H9 (cell line): ENCODE data around the gene UMAD1. TPM values are rescaled to one million over a fixed set of nuclear protein-coding genes. Genes with fewer than 3 reads are reported as not detected.

Source experiments
- DNase-seq: peaks from one replicate; pipeline ENCODE4 v3.0.0-alpha.2; 2017
- H2AFZ ChIP-seq: one replicate; pipeline ENCODE4 v1.6.1; 2013; ENCODE audit warnings: mild to moderate bottlenecking, low read length, control low read depth, moderate library complexity
- H2AK5ac ChIP-seq: 2 replicates; pipeline ENCODE4 v1.6.1; 2013; ENCODE audit warnings: low read length, control low read depth, mixed read lengths; ENCODE audit not compliant: insufficient read length
- H2BK120ac ChIP-seq: one replicate; pipeline ENCODE4 v1.6.1; 2013; ENCODE audit warnings: low read depth, mild to moderate bottlenecking, low read length, control low read depth, inconsistent platforms; ENCODE audit not compliant: poor library complexity, severe bottlenecking
- H2BK12ac ChIP-seq: 2 replicates; pipeline ENCODE4 v1.6.1; 2013; ENCODE audit warnings: low read length, control low read depth, mixed read lengths, low read depth; ENCODE audit not compliant: insufficient read length
- H2BK15ac ChIP-seq: 2 replicates; pipeline ENCODE4 v1.6.1; 2013; ENCODE audit warnings: low read depth, low read length, control low read depth
- H2BK20ac ChIP-seq: one replicate; pipeline ENCODE4 v1.6.1; 2013; ENCODE audit warnings: low read depth, mild to moderate bottlenecking, low read length, control low read depth, inconsistent platforms; ENCODE audit not compliant: poor library complexity, severe bottlenecking
- H2BK5ac ChIP-seq: 2 replicates; pipeline ENCODE4 v1.6.1; 2013; ENCODE audit warnings: low read length, control low read depth, mixed read lengths; ENCODE audit not compliant: insufficient read length
- H3K14ac ChIP-seq: 2 replicates; pipeline ENCODE4 v1.6.1; 2013; ENCODE audit warnings: low read length, control low read depth; ENCODE audit not compliant: insufficient read depth
- H3K18ac ChIP-seq: 2 replicates; pipeline ENCODE4 v1.6.1; 2013; ENCODE audit warnings: low read depth, mild to moderate bottlenecking, mixed read lengths, low read length, control low read depth; ENCODE audit not compliant: insufficient read length
- H3K23ac ChIP-seq: 2 replicates; pipeline ENCODE4 v1.6.1; 2013; ENCODE audit warnings: low read length, control low read depth, mixed read lengths, low read depth; ENCODE audit not compliant: insufficient read length
- H3K23me2 ChIP-seq: 2 replicates; pipeline ENCODE4 v1.6.1; 2013; ENCODE audit warnings: low read depth, mild to moderate bottlenecking, mixed read lengths, low read length, control low read depth; ENCODE audit not compliant: insufficient read length, poor library complexity, severe bottlenecking
- H3K27ac ChIP-seq: 2 replicates; pipeline ENCODE4 v1.5.1; 2013; ENCODE audit warnings: low read length, control low read depth, mixed read lengths, low read depth; ENCODE audit not compliant: insufficient read length
- H3K27me3 ChIP-seq: 2 replicates; pipeline ENCODE4 v1.6.1; 2013; ENCODE audit warnings: low read length, control low read depth, inconsistent platforms; ENCODE audit not compliant: insufficient read depth
- H3K4ac ChIP-seq: 2 replicates; pipeline ENCODE4 v1.6.1; 2013; ENCODE audit warnings: low read depth, mild to moderate bottlenecking, control low read depth, inconsistent platforms, low read length, moderate library complexity
- H3K4me1 ChIP-seq: 2 replicates; pipeline ENCODE4 v1.6.1; 2013; ENCODE audit warnings: low read length, control low read depth, inconsistent platforms; ENCODE audit not compliant: insufficient read depth
- H3K4me2 ChIP-seq: 2 replicates; pipeline ENCODE4 v1.6.1; 2013; ENCODE audit warnings: low read length, control low read depth, mixed read lengths; ENCODE audit not compliant: insufficient read length, insufficient read depth
- H3K56ac ChIP-seq: 2 replicates; pipeline ENCODE4 v1.6.1; 2013; ENCODE audit warnings: low read depth, mild to moderate bottlenecking, mixed read lengths, low read length, control low read depth; ENCODE audit not compliant: insufficient read length
- H3K79me1 ChIP-seq: 2 replicates; pipeline ENCODE4 v1.6.1; 2013; ENCODE audit warnings: low read depth, mild to moderate bottlenecking, moderate library complexity, low read length, control low read depth, inconsistent platforms; ENCODE audit not compliant: insufficient read depth, poor library complexity, severe bottlenecking
- H3K79me2 ChIP-seq: 2 replicates; pipeline ENCODE4 v1.6.1; 2013; ENCODE audit warnings: low read length, control low read depth, inconsistent platforms; ENCODE audit not compliant: insufficient read depth
- H3K9ac ChIP-seq: 2 replicates; pipeline ENCODE4 v1.6.1; 2013; ENCODE audit warnings: low read length, control low read depth, mixed read lengths; ENCODE audit not compliant: insufficient read length; ENCODE audit errors: extremely low read depth
- H3K9me3 ChIP-seq: one replicate; pipeline ENCODE4 v1.6.1; 2013; ENCODE audit warnings: low read depth, low read length, inconsistent platforms; ENCODE audit not compliant: control insufficient read depth
- H3T11ph ChIP-seq: one replicate; pipeline ENCODE4 v1.6.1; 2013; ENCODE audit warnings: mild to moderate bottlenecking, low read length, control low read depth, inconsistent platforms
- H4K20me1 ChIP-seq: one replicate; pipeline ENCODE4 v1.6.1; 2013; ENCODE audit not compliant: control insufficient read depth, insufficient read length, insufficient read depth
- H4K5ac ChIP-seq: 2 replicates; pipeline ENCODE4 v1.6.1; 2013; ENCODE audit warnings: low read depth, mild to moderate bottlenecking, mixed read lengths, low read length, control low read depth; ENCODE audit not compliant: insufficient read length
- H4K8ac ChIP-seq: replicated peaks from 2 replicates; pipeline ENCODE4 v1.6.1; 2013; ENCODE audit warnings: low read length, control low read depth, mixed read lengths, low read depth; ENCODE audit not compliant: insufficient read length
- H4K91ac ChIP-seq: 2 replicates; pipeline ENCODE4 v1.6.1; 2013; ENCODE audit warnings: low read depth, mild to moderate bottlenecking, moderate library complexity, mixed read lengths, low read length, control low read depth; ENCODE audit not compliant: insufficient read length
- H3K27ac Mint-ChIP-seq, 3 experiments: 2 replicates in 2 of 3; 3 replicates in 1 of 3; pipeline ENCODE4 v1.8.0; 2020 to 2021; ENCODE audit warnings: mixed read lengths in 3 of 3, mild to moderate bottlenecking in 1 of 3, moderate library complexity in 1 of 3
- H3K27me3 Mint-ChIP-seq: 2 replicates; pipeline ENCODE4 v1.8.0; 2021; ENCODE audit warnings: low read depth, mild to moderate bottlenecking, moderate library complexity, mixed read lengths
- H3K36me3 Mint-ChIP-seq, 3 experiments: 2 replicates in 2 of 3; 3 replicates in 1 of 3; pipeline ENCODE4 v1.8.0; 2020 to 2021; ENCODE audit warnings: low read depth in 3 of 3, mixed read lengths in 3 of 3; ENCODE audit not compliant: insufficient read depth in 1 of 3
- H3K4me1 Mint-ChIP-seq, 2 experiments: 2 replicates each; pipeline ENCODE4 v1.8.0; 2020; ENCODE audit warnings: mixed read lengths in 2 of 2
- H3K4me3 Mint-ChIP-seq, 2 experiments: 2 replicates in 1 of 2; 3 replicates in 1 of 2; pipeline ENCODE4 v1.8.0; 2020 to 2021; ENCODE audit warnings: mild to moderate bottlenecking in 2 of 2, mixed read lengths in 2 of 2, moderate library complexity in 1 of 2
- H3K9me3 Mint-ChIP-seq, 2 experiments: 2 replicates in 1 of 2; 3 replicates in 1 of 2; pipeline ENCODE4 v1.8.0; 2020; ENCODE audit warnings: mild to moderate bottlenecking in 2 of 2, mixed read lengths in 2 of 2, moderate library complexity in 1 of 2
- CTCF ChIP-seq: fragments of 200-600 bp; sonication (generic); conservative IDR thresholded peaks from 3 replicates; pipeline ENCODE4 v1.8.0; 2021; ENCODE audit warnings: antibody characterized with exemption, mild to moderate bottlenecking
- WGBS: extraction: QIAGEN DNeasy Blood & Tissue Kit; methylation state at CpG from one replicate; pipeline ENCODE4 v1.1.7; 2013; ENCODE audit warnings: missing lambda C conversion rate, low lambda C conversion rate, mixed read lengths; ENCODE audit not compliant: insufficient read length; ENCODE audit errors: extremely low coverage; 5-methylcytosine and 5-hydroxymethylcytosine counted together
- total RNA-seq: library from RNA; stranded (reverse); gene quantifications from 2 replicates; pipeline ENCODE4 v1.2.1, GENCODE V29; 2021

UMAD1 gene
- total RNA-seq, 1 experiment from 2014 or later: 8.9 TPM

- H2BK120ac ChIP-seq: no peak overlapping the region
- no peak overlapping the region for H2BK5ac ChIP-seq
- no peaks in the 10 kb centered on the region for H3K27me3 ChIP-seq
- no peak overlapping the region for H3K9ac ChIP-seq
- DNase-seq: no peak
- Mint-ChIP-seq H3K4me3 (no peak overlapping the region), H3K36me3 (no peaks in the 10 kb centered on the region; a peak in 1 of 7 replicates), H3K27ac (no peak overlapping the region), H3K27me3 (no peaks in the 10 kb centered on the region), H3K9me3 (no peaks in the 10 kb centered on the region), H3K4me1 (peaks cover 47 to 61% of the 10 kb centered on the region in 2 experiments)
- no peak overlapping the region for H2BK15ac ChIP-seq
- no peak overlapping the region for H3K27ac ChIP-seq
- no peak overlapping the region for H4K5ac ChIP-seq
- H3K4ac ChIP-seq: no peak overlapping the region
- no peak overlapping the region for H3K4me2 ChIP-seq
- no peak overlapping the region for H3K14ac ChIP-seq
- no peak overlapping the region for H4K91ac ChIP-seq
- H4K20me1 ChIP-seq: no peaks in the 10 kb centered on the region
- H4K8ac ChIP-seq: no peak overlapping the region
- no CpG with 5 or more reads among the region's 2 CpGs for WGBS
- H3K4me1 ChIP-seq: peaks cover 9% of the 10 kb centered on the region
- no peak overlapping the region for H2BK12ac ChIP-seq
- H3T11ph ChIP-seq: no peak overlapping the region
- TF ChIP-seq CTCF: no peak
- no peak overlapping the region for H3K23ac ChIP-seq
- H3K18ac ChIP-seq: no peak overlapping the region
- no peaks in the 10 kb centered on the region for H3K79me2 ChIP-seq
- H2AK5ac ChIP-seq: no peak overlapping the region
- H2AFZ ChIP-seq: no peak overlapping the region
- no peaks in the 10 kb centered on the region for H3K9me3 ChIP-seq
- H3K79me1 ChIP-seq: no peaks in the 10 kb centered on the region
- no peak overlapping the region for H3K56ac ChIP-seq
- no peaks in the 10 kb centered on the region for H3K23me2 ChIP-seq
- H2BK20ac ChIP-seq: no peak overlapping the region
These were observed 274.0 kb downstream of the UMAD1 start for GRCh38 chr7:7914547-7914946.
